ENCODE results near the gene CCM2.
"Not testable (repeated sequence)": the region's sequence is repeated elsewhere in the genome, so short reads cannot be mapped to it uniquely, and the experiment has no call there.

Gene CCM2

GRCh38 chr7:45017253-45017652, 17.3 kb downstream of the CCM2 start:
- Histone ChIP-seq H3F3A (ENCODE audit: insufficient read depth, low read length) (peaks cover 3% of the 10 kb centered on the region; the same call in 1 of the 2 replicates), H3K9ac (ENCODE audit: low read length) (no peak overlapping the region), H3K79me2 (ENCODE audit: low read length) (peaks cover 90% of the 10 kb centered on the region), H3K27ac (ENCODE audit: low read length) (no peak overlapping the region), H3K4me3 (ENCODE audit: low read length) (no peak overlapping the region), H3K36me3 (replicated peaks; ENCODE audit: insufficient read depth, low read length) (no peaks in the 10 kb centered on the region), H3K4me2 (ENCODE audit: low read depth, low read length) (no peak overlapping the region), H4K20me1 (ENCODE audit: insufficient read depth, low read length) (0 out of 2 replicates have a peak, but pooled peaks cover 3% of the 10 kb centered on the region), H3K9me3 (replicated peaks; ENCODE audit: insufficient read depth, low read length) (no peaks in the 10 kb centered on the region), H3K27me3 (replicated peaks; ENCODE audit: insufficient read depth, low read length) (no peaks in the 10 kb centered on the region), H3K9me2 (replicated peaks; ENCODE audit: insufficient read depth, low read length) (no peaks in the 10 kb centered on the region), H3K4me1 (ENCODE audit: low read length) (no peaks in the 10 kb centered on the region), H2AFZ (ENCODE audit: low read length) (no peak overlapping the region)
- DNase-seq, result no peak
- TF ChIP-seq EZH2 (optimal IDR thresholded peaks at IDR 0.05; ENCODE audit: low read depth, low read length), result no peak
- TF ChIP-seq CTCF (IDR thresholded peaks at IDR 0.05; ENCODE audit: low read length), result no peak
- TF ChIP-seq EZH2phosphoT487 (IDR thresholded peaks at IDR 0.05; ENCODE audit: low read length), result no peak

- Histone ChIP-seq H4K20me1 (ENCODE audit: insufficient read depth, low read length) (0 out of 2 replicates have a peak, but pooled peaks cover 3% of the 10 kb centered on the region), H2AFZ (ENCODE audit: low read length) (no peak overlapping the region), H3K9ac (ENCODE audit: low read length) (no peak overlapping the region), H3K4me3 (ENCODE audit: low read length) (no peak overlapping the region), H3K27me3 (replicated peaks; ENCODE audit: insufficient read depth, low read length) (no peaks in the 10 kb centered on the region), H3K27ac (ENCODE audit: low read length) (no peak overlapping the region), H3K4me1 (ENCODE audit: low read length) (peaks cover 18% of the 10 kb centered on the region), H3K36me3 (replicated peaks; ENCODE audit: insufficient read depth, low read length) (no peaks in the 10 kb centered on the region), H3K9me2 (replicated peaks; ENCODE audit: insufficient read depth, low read length) (no peaks in the 10 kb centered on the region), H3K4me2 (ENCODE audit: low read depth, low read length) (no peak overlapping the region), H3F3A (ENCODE audit: insufficient read depth, low read length) (peaks cover 8% of the 10 kb centered on the region), H3K9me3 (replicated peaks; ENCODE audit: insufficient read depth, low read length) (no peaks in the 10 kb centered on the region), H3K79me2 (ENCODE audit: low read length) (peaks cover 90% of the 10 kb centered on the region)
- TF ChIP-seq EZH2phosphoT487 (IDR thresholded peaks at IDR 0.05; ENCODE audit: low read length), result no peak
- no peak for DNase-seq
Observed at GRCh38 chr7:45020915-45021314, 20.9 kb downstream of the CCM2 start.

GRCh38 chr7:45021604-45022296, 21.7 kb downstream of the CCM2 start:
- Histone ChIP-seq H3F3A (ENCODE audit: insufficient read depth, low read length) (peaks cover 16% of the 10 kb centered on the region), H3K4me1 (ENCODE audit: low read length) (peaks cover 24% of the 10 kb centered on the region), H3K27me3 (replicated peaks; ENCODE audit: insufficient read depth, low read length) (no peaks in the 10 kb centered on the region), H3K27ac (ENCODE audit: low read length) (no peak overlapping the region), H3K4me3 (ENCODE audit: low read length) (no peak overlapping the region), H4K20me1 (ENCODE audit: insufficient read depth, low read length) (0 out of 2 replicates have a peak, but pooled peaks cover 3% of the 10 kb centered on the region), H3K9me2 (replicated peaks; ENCODE audit: insufficient read depth, low read length) (no peaks in the 10 kb centered on the region), H3K36me3 (replicated peaks; ENCODE audit: insufficient read depth, low read length) (no peaks in the 10 kb centered on the region), H2AFZ (ENCODE audit: low read length) (no peak overlapping the region), H3K9me3 (replicated peaks; ENCODE audit: insufficient read depth, low read length) (no peaks in the 10 kb centered on the region), H3K4me2 (ENCODE audit: low read depth, low read length) (no peak overlapping the region), H3K9ac (ENCODE audit: low read length) (no peak overlapping the region), H3K79me2 (ENCODE audit: low read length) (peaks cover 91% of the 10 kb centered on the region)
- TF ChIP-seq EZH2phosphoT487 (IDR thresholded peaks at IDR 0.05; ENCODE audit: low read length) (no peak), EZH2 (optimal IDR thresholded peaks at IDR 0.05; ENCODE audit: low read depth, low read length) (no peak), CTCF (IDR thresholded peaks at IDR 0.05; ENCODE audit: low read length) (no peak)
- DNase-seq, result no peak

- H3K36me3 ChIP-seq (replicated peaks; ENCODE audit: insufficient read depth, low read length), result no peaks in the 10 kb centered on the region
- no peak overlapping the region for H3K9ac ChIP-seq (ENCODE audit: low read length)
- 0 out of 2 replicates have a peak, but pooled peaks cover 3% of the 10 kb centered on the region for H4K20me1 ChIP-seq (ENCODE audit: insufficient read depth, low read length)
- H3K4me1 ChIP-seq (ENCODE audit: low read length), result peaks cover 42% of the 10 kb centered on the region
- H3K27ac ChIP-seq (ENCODE audit: low read length), result no peak overlapping the region; the same call in 1 of the 2 replicates
- H3K4me2 ChIP-seq (ENCODE audit: low read depth, low read length), result no peak overlapping the region
- H3K4me3 ChIP-seq (ENCODE audit: low read length), result no peak overlapping the region
- no peak for DNase-seq
- peaks cover 29% of the 10 kb centered on the region for H3F3A ChIP-seq (ENCODE audit: insufficient read depth, low read length)
- no peaks in the 10 kb centered on the region for H3K9me3 ChIP-seq (replicated peaks; ENCODE audit: insufficient read depth, low read length)
- H3K27me3 ChIP-seq (replicated peaks; ENCODE audit: insufficient read depth, low read length), result no peaks in the 10 kb centered on the region
- H3K9me2 ChIP-seq (replicated peaks; ENCODE audit: insufficient read depth, low read length), result no peaks in the 10 kb centered on the region
- H3K79me2 ChIP-seq (ENCODE audit: low read length), result peaks cover 90% of the 10 kb centered on the region
- no peak for TF ChIP-seq EZH2phosphoT487 (IDR thresholded peaks at IDR 0.05; ENCODE audit: low read length)
- TF ChIP-seq EZH2 (optimal IDR thresholded peaks at IDR 0.05; ENCODE audit: low read depth, low read length), result no peak
- TF ChIP-seq CTCF (IDR thresholded peaks at IDR 0.05; ENCODE audit: low read length), result no peak
- H2AFZ ChIP-seq (ENCODE audit: low read length), result no peak overlapping the region
Observed at GRCh38 chr7:45024126-45024744, 24.2 kb downstream of the CCM2 start.

- H2AFZ ChIP-seq (ENCODE audit: low read length); H3K36me3 ChIP-seq (replicated peaks; ENCODE audit: insufficient read depth, low read length); H3K9me3 ChIP-seq (replicated peaks; ENCODE audit: insufficient read depth, low read length); DNase-seq; H3K9me2 ChIP-seq (replicated peaks; ENCODE audit: insufficient read depth, low read length); H3K27me3 ChIP-seq (replicated peaks; ENCODE audit: insufficient read depth, low read length); H3K9ac ChIP-seq (ENCODE audit: low read length); H4K20me1 ChIP-seq (ENCODE audit: insufficient read depth, low read length): not testable (repeated sequence)
- Histone ChIP-seq H3K79me2 (ENCODE audit: low read length) (peaks cover 90% of the 10 kb centered on the region), H3K4me2 (ENCODE audit: low read depth, low read length) (peak overlapping the region; percentile 92), H3K4me1 (ENCODE audit: low read length) (peaks cover 51% of the 10 kb centered on the region), H3K4me3 (ENCODE audit: low read length) (0 out of 2 replicates have a peak overlapping the region, but pooled peaks have one; percentile 9), H3K27ac (ENCODE audit: low read length) (peak overlapping the region; percentile 96; the same call in 1 of the 2 replicates), H3F3A (ENCODE audit: insufficient read depth, low read length) (peaks cover 26% of the 10 kb centered on the region)
Observed at GRCh38 chr7:45025473-45025872, 25.5 kb downstream of the CCM2 start.
